Measurements from ENCODE around the gene SOX12.

GRCh38 chr20:348972-349841 is 23.9 kb downstream of the SOX12 start:
- no peak for TF ChIP-seq CTCF (IDR thresholded peaks at IDR 0.05)
- TF ChIP-seq EZH2 (IDR thresholded peaks at IDR 0.05; ENCODE audit: borderline replicate concordance, insufficient read depth, low read depth, low read length, poor library complexity, severe bottlenecking) = no peak

All from B cell (primary cell).